Nucleus accumbens (tissue), 56 donors: ENCODE data around the gene CEP63.

Experiments
- DNase-seq, 56 donors: peaks; one replicate each; lab custom pipeline; 2025; lab: John Stamatoyannopoulos, UW

Gene CEP63

DNA sequence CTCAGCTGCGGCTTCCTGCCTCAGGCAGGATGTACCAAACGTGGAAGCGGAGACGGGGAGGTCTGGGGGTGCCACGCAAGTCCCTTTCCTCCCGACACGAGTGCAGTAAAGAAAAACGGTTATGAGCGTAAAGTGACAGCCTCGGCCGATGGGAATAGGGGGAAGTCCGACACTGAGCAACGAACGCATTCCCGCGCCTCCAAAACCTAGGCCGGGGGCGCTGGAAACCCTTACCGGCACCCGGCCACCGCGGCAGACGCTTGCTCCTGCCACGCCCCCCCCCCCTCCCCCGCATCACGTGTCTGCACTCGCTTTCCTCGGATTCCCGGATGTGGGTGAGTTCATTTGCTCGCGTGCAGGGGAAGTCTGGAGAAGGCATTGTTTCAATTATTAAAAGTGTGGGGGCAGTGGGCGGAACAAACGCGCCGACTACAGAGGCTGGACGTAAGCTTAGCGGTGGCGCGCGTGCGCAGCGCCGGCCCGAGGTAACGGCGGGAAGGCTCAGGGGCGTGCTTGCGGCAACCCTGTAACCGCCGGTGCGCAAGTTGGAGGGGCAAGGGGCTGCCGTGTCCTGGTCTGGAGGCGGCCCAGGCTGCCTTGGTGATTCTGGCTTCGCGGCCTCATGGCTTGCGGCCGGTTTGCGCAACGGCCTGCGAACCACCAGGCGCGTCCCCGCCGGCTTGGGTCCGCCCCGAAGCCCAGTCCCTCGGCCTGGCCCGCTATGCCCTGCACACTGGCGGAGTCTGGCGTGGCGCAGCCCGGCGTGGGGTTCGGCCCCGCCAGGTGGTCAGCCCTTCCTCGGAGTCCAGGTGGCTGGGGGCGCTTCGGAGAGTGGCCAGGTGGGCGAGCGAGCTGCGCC, at the start of gene CEP63, which contains the start of gene ANAPC13:
Gene CEP63, plus strand, starts transcription at position 340 of the 859 bp plus-strand sequence. CDS start 9,264 bp downstream, outside the sequence.
Gene ANAPC13, minus strand, starts transcription at position 268 of the 859 bp plus-strand sequence. CDS start 3,081 bp downstream, outside the sequence.
- DNase-seq = peak; percentile 68 to 99 (median 94)

DNA sequence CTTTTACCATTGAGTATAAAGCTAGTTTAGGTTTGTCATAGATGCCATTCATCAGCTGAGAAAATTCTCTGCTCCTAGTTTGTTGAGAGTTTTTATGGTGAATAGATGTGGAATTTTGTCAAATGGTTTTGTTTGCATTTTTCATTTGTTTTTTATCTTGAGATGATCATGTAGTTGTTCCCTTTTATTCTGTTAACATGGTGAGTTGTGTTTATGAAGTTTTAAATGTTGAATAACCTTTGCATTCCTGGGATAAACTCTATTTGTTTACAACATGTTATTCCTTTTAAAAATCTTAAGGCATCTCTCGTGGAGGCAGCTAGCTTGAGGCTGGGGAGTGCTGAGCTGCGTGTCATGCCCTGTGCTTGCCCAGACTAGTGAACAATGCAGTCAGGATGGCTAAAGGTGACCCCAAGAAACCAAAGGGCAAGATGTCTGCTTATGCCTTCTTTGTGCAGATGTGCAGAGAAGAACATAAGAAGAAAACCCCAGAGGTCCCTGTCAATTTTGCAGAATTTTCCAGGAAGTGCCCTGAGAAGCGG, 48.6 kb upstream of the CEP63 start:
- DNase-seq = no peak

GRCh38 chr3:134441321-134441720, 44.5 kb upstream of the CEP63 start:
- no peak for DNase-seq

DNA sequence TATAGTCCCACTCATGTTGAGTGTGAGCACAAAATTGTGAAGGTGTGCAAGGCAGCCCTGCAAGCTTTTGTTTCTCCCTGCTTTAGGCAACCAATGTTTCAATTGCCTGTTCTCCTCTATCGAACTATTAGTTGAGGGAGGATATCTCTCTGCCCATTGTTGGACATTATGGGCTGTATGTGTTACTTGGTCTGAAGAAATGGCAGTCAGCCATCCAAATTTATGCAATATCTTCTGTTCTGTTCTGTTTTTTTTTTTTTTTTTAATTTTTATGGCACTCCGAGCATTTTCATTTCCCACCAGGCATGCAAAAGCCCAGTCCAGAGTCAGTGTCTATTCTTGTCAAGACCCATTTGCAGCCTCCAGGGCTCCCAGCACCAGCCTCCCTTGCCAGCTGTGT, 44.0 kb upstream of the CEP63 start:
- DNase-seq = no peak

DNA sequence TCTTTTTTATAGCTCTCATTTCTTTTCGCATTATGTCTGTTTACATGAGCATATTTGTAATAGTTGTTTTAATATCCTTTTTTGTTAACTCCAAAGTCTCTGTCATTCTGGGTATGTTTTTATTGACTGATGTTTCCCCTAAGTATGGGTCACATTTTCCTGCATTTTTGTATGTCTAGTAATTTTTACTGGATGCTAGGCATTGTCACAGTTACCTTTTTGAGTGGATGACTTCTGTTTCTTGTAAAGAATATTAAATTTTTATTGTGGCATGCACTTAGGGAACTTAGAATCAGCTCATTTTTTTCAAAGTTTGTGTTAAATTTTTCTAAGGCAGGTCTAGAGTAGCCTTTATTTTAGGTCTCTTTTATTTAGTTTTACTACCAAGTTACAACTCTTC, 40.8 kb upstream of the CEP63 start:
- no peak for DNase-seq

DNA sequence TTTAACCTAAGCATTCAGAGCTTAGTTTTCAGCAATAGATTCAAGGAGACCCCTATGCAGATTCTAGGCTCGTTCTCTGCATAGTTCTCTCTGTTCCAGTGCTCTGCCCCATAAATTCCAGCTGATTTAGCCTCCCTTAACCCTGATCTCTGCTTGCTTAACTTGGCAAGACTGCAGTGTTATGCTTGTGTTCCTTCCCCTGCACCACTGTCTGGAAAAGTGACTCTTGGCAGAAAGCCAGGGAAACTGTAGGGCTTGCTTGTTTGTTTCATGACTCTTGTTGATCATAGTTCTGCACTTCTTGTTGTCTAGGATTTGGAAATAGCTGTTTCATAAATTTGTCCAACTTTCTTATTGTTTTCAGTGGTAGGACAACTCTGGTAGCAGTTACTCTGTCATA, 40.2 kb upstream of the CEP63 start:
- no peak for DNase-seq

DNA sequence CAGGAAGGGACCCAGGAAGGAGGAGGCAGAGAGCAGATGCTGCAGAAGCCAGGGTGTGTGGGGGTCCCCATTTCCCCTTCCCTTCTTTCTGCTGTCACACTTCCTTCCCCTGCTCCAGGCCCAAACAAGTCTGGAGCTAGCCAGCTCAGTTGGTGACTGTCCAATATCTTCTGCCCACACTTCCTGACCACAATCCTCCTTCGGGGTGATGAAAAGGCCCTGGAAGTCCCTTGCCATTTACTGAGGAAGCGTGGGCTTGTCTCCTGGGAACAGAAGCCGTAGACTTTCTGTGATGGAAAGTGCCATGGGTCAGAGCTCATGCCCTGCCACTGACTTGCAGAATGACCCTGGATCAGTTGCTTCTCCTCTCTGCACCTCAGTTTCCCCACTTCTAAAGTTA, 39.1 kb upstream of the CEP63 start:
- no peak for DNase-seq

DNA sequence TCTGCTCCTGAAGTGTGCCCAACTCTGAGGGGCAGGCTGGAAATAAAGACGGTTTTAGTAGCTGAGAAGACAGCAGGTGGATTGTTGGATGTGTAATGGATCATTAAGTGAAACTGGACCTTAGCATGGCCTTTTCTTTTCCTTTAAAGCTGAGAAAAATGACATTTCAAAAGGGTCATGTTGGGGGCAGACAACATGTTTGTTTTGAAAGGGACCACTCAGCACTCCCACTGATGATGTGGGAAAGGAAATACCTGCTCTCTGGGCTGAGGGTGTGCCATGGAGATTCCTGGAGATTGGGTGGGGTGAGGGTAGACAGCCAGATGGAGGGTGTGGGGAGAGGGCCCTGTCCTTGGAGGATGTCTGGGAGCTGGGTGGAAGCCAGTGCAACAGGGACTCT, 38.5 kb upstream of the CEP63 start:
- no peak for DNase-seq

DNA sequence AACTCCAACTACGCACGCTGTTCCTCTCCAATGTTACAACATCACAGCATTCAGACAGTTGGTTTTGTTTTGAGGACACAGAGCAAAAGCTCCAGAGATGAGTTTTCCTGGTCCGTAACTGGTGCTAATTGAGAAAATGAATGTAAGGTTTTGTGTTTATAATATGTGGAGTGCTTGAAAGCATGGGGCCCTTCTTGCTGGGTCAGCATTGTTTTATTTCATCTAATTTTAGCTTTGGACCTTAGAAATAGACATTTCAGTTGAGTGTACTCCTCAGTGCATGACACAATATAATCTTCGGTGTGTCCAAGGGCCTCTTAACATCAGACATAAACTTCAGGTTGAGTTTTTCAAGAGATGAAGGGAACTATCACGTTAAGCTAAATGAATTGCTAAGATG, 37.2 kb upstream of the CEP63 start:
- DNase-seq = no peak

DNA sequence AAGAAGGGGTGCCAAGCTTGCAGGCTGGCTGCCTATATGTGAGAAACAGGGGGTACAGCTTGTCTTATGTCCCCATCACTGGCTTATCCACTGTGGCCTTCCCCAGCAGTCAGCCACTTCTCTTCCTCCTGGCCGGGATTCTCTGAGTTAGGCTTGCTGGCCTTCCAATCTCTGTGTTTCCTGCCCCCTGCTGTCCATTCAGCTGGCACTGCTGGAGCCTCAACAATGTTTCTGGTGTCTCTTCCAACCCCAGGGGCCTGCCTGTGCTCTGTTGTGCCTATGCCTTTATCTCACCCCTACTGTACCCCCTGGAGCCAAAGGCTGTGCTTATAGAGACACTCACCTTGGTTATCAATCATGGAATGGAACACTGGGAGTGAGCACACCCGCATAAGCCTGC, 36.6 kb upstream of the CEP63 start:
- DNase-seq = peak in 50 of 56 donors; percentile 4 to 80 (median 48)

DNA sequence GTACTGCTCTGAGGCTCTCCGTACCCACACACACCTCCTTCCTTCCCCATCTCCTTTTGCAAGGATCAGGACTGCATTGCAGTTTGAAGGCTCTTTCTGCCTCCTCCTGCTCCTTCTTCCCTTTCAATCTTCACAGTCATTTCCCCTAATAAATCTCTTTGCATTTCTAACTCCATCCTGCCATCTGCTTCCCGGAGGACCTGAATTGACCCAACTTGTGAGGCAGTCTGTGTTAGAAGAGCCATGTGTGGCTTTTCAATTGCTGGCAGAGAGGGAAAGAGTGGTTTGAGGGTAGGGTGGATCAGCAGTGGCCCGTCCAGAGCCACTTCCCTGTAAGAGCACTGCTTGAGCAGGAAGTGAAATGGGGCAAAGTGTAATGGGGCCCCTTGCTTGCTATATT, 35.9 kb upstream of the CEP63 start:
- no peak for DNase-seq

GRCh38 chr3:134453631-134454030, 32.2 kb upstream of the CEP63 start:
- no peak for DNase-seq

DNA sequence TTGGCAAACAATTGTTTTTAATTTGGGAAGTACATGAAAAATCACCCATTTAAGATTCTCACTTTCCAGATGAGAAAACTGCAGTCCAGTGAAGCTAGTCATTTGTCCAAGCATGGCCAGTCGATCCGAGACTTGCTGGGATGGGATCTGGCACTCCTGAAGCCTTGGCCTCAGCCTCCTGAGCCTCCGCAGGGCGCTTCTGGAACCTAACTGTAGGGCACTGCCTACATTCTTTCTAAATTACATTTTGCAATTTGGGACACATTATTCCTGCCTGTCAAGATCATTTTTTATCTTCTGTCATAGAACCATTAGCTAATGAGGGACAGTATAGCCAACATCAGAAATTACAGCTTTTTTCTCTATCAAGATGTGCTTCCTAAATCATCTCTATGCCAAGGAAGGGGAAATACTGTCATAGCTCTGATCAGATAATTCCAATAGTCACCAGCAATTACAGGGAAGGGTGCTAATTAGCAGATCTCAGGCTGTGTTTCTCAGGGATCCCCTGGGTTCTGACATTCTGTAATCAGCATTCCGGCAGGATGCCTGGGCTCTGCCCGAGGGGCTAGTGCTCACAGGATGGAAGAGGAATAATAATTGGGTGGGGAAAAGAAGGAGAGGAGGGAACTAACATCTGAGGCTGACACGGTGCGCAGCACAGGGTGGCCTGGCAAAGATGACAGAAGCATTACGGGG, 28.3 kb upstream of the CEP63 start:
- DNase-seq = no peak

GRCh38 chr3:134458406-134458945, 27.4 kb upstream of the CEP63 start:
- no peak for DNase-seq

GRCh38 chr3:134459562-134459961, 26.3 kb upstream of the CEP63 start:
- no peak for DNase-seq

GRCh38 chr3:134460965-134461364, 24.9 kb upstream of the CEP63 start:
- DNase-seq = no peak

- DNase-seq = no peak
Measured at GRCh38 chr3:134462331-134462941, 23.4 kb upstream of the CEP63 start.

DNA sequence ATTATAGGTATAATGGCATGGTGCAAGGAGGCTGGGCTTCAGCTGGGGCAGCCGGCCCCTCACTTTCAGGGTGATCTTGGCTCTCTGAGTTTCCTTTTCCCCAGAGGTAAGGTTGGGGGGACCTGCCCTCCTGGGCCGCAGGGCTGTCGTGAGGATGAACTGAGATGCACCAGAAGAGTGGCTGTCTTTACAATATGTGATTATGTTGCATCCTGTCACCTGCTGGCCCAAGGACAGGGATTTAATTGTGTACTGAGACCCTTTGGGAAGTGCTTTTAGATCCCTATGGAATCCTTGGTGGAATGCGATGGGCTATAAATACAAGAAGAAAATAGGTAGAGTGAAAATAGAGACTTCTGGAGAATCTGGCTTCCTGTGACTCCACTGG, 22.2 kb upstream of the CEP63 start:
- no peak for DNase-seq

DNA sequence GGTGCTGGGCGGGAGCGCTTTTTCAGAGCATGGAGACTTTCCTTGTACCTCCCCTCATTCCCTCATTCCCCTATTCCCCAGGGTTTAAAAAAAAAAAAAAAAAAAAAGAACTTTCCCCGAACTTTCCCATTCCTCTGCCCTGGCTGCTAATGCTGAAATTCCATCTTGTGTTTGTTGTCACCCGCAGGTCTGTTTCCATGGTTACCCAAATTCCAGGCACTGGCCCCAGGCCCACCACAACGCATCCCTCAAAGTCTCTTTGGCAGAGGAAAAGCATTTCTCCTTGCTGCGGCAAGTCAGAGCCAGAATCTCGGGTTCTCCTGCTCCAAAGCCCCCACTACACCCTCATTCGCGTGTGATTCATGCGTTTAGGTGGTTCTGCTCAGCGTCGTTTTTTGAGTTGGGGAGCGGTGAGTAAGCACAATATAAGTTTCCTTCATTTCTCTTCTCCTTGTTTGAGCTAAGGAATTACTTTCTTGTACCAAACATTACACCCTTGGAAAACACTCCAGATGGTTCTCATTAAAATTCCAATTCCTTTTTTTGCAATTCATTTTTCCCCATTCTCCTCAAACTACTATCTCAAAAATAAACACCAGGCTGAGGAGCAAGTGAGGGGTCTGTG, 21.7 kb upstream of the CEP63 start:
- peak in 5 of 56 donors; percentile 6 to 28 (median 19) for DNase-seq

- no peak for DNase-seq
Measured at GRCh38 chr3:134464689-134465365, 21.0 kb upstream of the CEP63 start.
